Hepatocyte (in vitro differentiated cells): Measurements from ENCODE around the gene BAG3. TPM values are rescaled to one million over a fixed set of nuclear protein-coding genes. Genes with fewer than 3 reads are reported as not detected.

Experiments used
- DNase-seq: peaks from one replicate; pipeline ENCODE4 v3.0.0-alpha.2; 2016; ENCODE audit warnings: low spot score
- H2AFZ ChIP-seq: fragments of 200-600 bp; sonication (generic); 2 replicates; pipeline ENCODE4 v1.6.0; 2016; ENCODE audit warnings: antibody characterized with exemption, mild to moderate bottlenecking
- H3K27ac ChIP-seq: fragments of 200-600 bp; sonication (generic); 2 replicates; pipeline ENCODE4 v1.5.1; 2016; ENCODE audit warnings: mild to moderate bottlenecking
- H3K27me3 ChIP-seq: fragments of 200-600 bp; sonication (generic); 2 replicates; pipeline ENCODE4 v1.6.1; 2016
- H3K36me3 ChIP-seq: fragments of 200-600 bp; sonication (generic); replicated peaks from 2 replicates; pipeline ENCODE4 v1.5.1; 2016; ENCODE audit warnings: low read depth; ENCODE audit not compliant: insufficient read depth
- H3K4me1 ChIP-seq: fragments of 200-600 bp; sonication (generic); 2 replicates; pipeline ENCODE4 v1.5.1; 2016; ENCODE audit warnings: mild to moderate bottlenecking, moderate library complexity; ENCODE audit not compliant: insufficient read depth
- H3K4me2 ChIP-seq: fragments of 200-600 bp; sonication (generic); 2 replicates; pipeline ENCODE4 v1.6.0; 2016
- H3K4me3 ChIP-seq: fragments of 200-600 bp; sonication (generic); 2 replicates; pipeline ENCODE4 v1.5.1; 2016; ENCODE audit warnings: mild to moderate bottlenecking
- H3K79me2 ChIP-seq: fragments of 200-600 bp; sonication (generic); 2 replicates; pipeline ENCODE4 v1.6.0; 2017; ENCODE audit warnings: mild to moderate bottlenecking
- H3K9me2 ChIP-seq: fragments of 200-600 bp; sonication (generic); replicated peaks from 2 replicates; pipeline ENCODE4 v1.6.0; 2017; ENCODE audit warnings: mild to moderate bottlenecking; ENCODE audit not compliant: insufficient read depth
- H3K9me3 ChIP-seq: fragments of 200-600 bp; sonication (generic); 2 replicates; pipeline ENCODE4 v1.5.1; 2016; ENCODE audit warnings: low read depth, mild to moderate bottlenecking
- H4K20me1 ChIP-seq: fragments of 200-600 bp; sonication (generic); 2 replicates; pipeline ENCODE4 v1.6.0; 2016; ENCODE audit warnings: mild to moderate bottlenecking; ENCODE audit not compliant: insufficient read depth, poor library complexity, severe bottlenecking
- EZH2 ChIP-seq: fragments of 200-600 bp; sonication (generic); IDR thresholded peaks from 2 replicates; pipeline ENCODE4 v1.6.1; 2016; ENCODE audit warnings: antibody characterized with exemption, mild to moderate bottlenecking, borderline replicate concordance
- EZH2phosphoT487 ChIP-seq: fragments of 200-600 bp; sonication (generic); IDR thresholded peaks from one replicate; pipeline ENCODE4 v1.6.1; 2018; ENCODE audit warnings: antibody characterized with exemption, mild to moderate bottlenecking, low read depth, moderate library complexity; ENCODE audit not compliant: unreplicated experiment, severe bottlenecking
- WGBS: methylation state at CpG from one replicate; pipeline ENCODE4 v1.1.6; 2016; ENCODE audit warnings: low lambda C conversion rate; ENCODE audit errors: missing lambda C conversion rate; 5-methylcytosine and 5-hydroxymethylcytosine counted together
- polyA plus RNA-seq: library from polyadenylated mRNA; unstranded; fragments of >200 nt; fragmentation: Nextera tagmentation; extraction: Ambion mirVana; gene quantifications from 2 replicates; pipeline ENCODE4 v1.2.1, GENCODE V29; 2016
- total RNA-seq: library from RNA; depleted of rRNA; stranded (reverse); fragments of >200 nt; gene quantifications from 2 replicates; pipeline ENCODE4 v1.2.3, GENCODE V29; 2014
- TF ChIP-seq, protein P1 (sequence below): fragments of 200-600 bp; sonication (generic); IDR thresholded peaks from 2 replicates; pipeline ENCODE4 v1.5.1; 2016; ENCODE audit warnings: antibody characterized with exemption, mild to moderate bottlenecking; ENCODE audit not compliant: poor library complexity

BAG3 gene
- total and polyA plus RNA-seq, 2 experiments from 2014 or later: 18.2 to 67.1 TPM

DNA sequence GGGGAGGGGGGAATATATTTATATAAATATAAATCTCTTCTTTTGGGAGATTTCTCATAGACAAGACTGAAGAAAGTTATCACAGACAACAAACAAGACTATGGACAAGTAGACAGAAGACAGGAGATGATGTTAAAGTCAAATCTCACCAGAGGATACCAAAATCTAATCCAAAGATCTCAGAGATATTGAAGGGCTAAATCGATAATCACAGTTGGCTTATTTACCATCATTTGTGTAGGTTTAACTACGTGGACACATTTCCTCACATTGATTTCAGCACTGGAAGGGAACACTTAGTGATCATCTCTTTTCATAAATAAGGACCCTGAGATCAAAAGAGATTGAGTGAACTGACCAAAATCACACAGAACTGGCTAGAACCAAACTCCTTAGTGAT is 72.0 kb downstream of the BAG3 start:
- TF ChIP-seq EZH2phosphoT487: no peak
- TF ChIP-seq, protein P1, sequence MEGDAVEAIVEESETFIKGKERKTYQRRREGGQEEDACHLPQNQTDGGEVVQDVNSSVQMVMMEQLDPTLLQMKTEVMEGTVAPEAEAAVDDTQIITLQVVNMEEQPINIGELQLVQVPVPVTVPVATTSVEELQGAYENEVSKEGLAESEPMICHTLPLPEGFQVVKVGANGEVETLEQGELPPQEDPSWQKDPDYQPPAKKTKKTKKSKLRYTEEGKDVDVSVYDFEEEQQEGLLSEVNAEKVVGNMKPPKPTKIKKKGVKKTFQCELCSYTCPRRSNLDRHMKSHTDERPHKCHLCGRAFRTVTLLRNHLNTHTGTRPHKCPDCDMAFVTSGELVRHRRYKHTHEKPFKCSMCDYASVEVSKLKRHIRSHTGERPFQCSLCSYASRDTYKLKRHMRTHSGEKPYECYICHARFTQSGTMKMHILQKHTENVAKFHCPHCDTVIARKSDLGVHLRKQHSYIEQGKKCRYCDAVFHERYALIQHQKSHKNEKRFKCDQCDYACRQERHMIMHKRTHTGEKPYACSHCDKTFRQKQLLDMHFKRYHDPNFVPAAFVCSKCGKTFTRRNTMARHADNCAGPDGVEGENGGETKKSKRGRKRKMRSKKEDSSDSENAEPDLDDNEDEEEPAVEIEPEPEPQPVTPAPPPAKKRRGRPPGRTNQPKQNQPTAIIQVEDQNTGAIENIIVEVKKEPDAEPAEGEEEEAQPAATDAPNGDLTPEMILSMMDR: no peak
- TF ChIP-seq EZH2: no peak
- Histone ChIP-seq H3K4me2 (no peak overlapping the region), H3K27me3 (no peaks in the 10 kb centered on the region), H3K9me3 (no peaks in the 10 kb centered on the region), H4K20me1 (no peaks in the 10 kb centered on the region), H3K36me3 (no peaks in the 10 kb centered on the region), H3K79me2 (peaks cover 18% of the 10 kb centered on the region), H3K4me3 (no peak overlapping the region), H3K4me1 (peaks cover 24% of the 10 kb centered on the region), H3K9me2 (no peaks in the 10 kb centered on the region), H2AFZ (no peak overlapping the region), H3K27ac (peak overlapping the region; percentile 96)
- no peak for DNase-seq
- 58% methylated on average over 2 of the region's 2 CpGs for WGBS

DNA sequence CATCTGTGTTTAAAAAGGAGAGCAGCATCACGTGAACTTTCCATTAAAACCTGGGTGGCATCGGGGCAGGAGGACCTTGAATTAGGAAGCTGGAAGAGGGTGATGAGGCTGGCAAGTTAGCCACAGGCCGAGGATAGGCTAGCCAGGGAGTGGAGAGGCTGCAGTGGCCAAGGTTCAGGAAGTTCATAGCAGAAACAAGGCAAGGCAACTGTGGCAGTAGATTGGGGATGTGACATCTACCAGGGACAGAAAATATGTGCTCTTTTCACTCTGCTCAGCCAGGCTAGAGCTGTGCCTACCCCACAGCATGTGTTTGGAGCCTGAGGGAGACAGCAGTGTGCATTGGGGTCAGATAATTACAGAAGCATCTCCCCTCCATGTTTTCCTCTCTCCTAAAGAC is 72.4 kb downstream of the BAG3 start:
- Histone ChIP-seq H3K4me3 (no peak overlapping the region), H4K20me1 (no peaks in the 10 kb centered on the region), H3K36me3 (no peaks in the 10 kb centered on the region), H3K79me2 (peaks cover 22% of the 10 kb centered on the region), H3K4me2 (no peak overlapping the region), H3K4me1 (peaks cover 27% of the 10 kb centered on the region), H3K9me3 (no peaks in the 10 kb centered on the region), H3K9me2 (no peaks in the 10 kb centered on the region), H3K27ac (peak overlapping the region; percentile 96), H3K27me3 (no peaks in the 10 kb centered on the region), H2AFZ (no peak overlapping the region)
- WGBS: 73% methylated on average over 3 of the region's 3 CpGs
- TF ChIP-seq EZH2phosphoT487 (no peak), EZH2 (no peak)
- TF ChIP-seq, protein P1: no peak
- DNase-seq: no peak

DNA sequence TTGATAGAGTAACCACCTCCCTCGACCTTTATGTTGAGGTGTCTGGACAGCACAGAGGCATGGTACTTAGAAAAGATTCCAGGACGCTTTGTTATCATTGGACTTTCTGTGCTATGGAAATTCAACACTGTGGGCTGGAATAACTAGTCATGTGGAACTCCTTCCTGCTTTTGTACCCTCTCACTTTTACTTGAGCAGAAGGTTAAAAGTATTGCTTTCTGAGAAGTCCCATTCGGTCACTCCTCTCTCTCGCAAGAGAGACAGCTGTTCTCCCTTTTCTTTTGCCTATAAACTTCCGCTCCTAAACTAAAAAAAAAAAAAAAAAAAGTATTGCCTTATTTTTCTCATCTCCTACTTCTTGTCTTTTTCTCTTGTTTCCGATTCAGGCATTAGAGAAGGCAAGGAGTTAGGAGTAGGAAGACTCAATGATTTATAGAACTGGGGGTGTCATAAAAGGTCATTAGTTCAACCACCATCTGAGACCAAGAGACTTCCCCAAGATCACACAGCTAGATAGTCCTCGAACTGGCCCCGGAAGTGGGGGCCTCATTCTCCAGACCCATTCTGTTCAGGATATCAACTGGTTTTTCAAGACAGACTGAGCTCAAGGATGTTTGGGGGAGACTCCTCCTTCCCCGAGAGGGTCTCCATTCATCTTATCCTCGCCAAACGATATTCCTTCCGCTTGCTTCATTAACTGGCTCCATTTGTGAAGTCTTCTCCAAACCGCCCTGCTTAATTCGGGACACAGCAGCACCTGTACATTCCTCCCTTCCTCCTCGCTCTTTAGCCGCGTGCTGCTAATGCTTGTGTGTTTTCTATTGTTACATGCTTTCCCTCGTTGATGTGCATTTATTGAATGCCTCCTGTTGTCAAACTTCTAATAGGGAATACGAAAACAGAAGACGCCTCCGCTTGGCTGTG is 73.7 kb downstream of the BAG3 start:
- DNase-seq: no peak
- Histone ChIP-seq H3K27ac (peak overlapping the region; percentile 96), H3K36me3 (no peaks in the 10 kb centered on the region), H3K4me2 (peak overlapping the region; percentile 88), H2AFZ (peak overlapping the region; percentile 68), H3K4me1 (peaks cover 27% of the 10 kb centered on the region), H3K9me2 (no peaks in the 10 kb centered on the region), H3K27me3 (no peaks in the 10 kb centered on the region), H3K79me2 (peaks cover 35% of the 10 kb centered on the region), H3K4me3 (peak overlapping the region; percentile 32), H3K9me3 (no peaks in the 10 kb centered on the region), H4K20me1 (no peaks in the 10 kb centered on the region)
- TF ChIP-seq, protein P1: no peak
- WGBS: 34% methylated on average over 21 of the region's 21 CpGs
